Subcutaneous abdominal adipose tissue (tissue), 5 donors: ENCODE data around the gene GGCT.
"Not testable (repeated sequence)": the region's sequence is repeated elsewhere in the genome, so short reads cannot be mapped to it uniquely, and the experiment has no call there.

ENCODE experiments used
- H3K27ac ChIP-seq: one replicate; pipeline ENCODE4 v1.7.0; 2013; ENCODE audit warnings: low read depth, mild to moderate bottlenecking, inconsistent platforms, low read length, moderate library complexity
- H3K27me3 ChIP-seq, 5 donors: one replicate each; pipeline ENCODE4 v1.7.0; 2013; ENCODE audit warnings: low read length in 5 of 5, inconsistent platforms in 1 of 5; ENCODE audit not compliant: control insufficient read depth in 5 of 5, insufficient read depth in 4 of 5
- H3K36me3 ChIP-seq, 5 donors: one replicate each; pipeline ENCODE4 v1.7.0; 2013; ENCODE audit warnings: low read length in 5 of 5; ENCODE audit not compliant: control insufficient read depth in 5 of 5, insufficient read depth in 5 of 5
- H3K4me1 ChIP-seq, 5 donors: one replicate each; pipeline ENCODE4 v1.7.0; 2013; ENCODE audit warnings: low read length in 5 of 5, mild to moderate bottlenecking in 3 of 5, moderate library complexity in 1 of 5; ENCODE audit not compliant: control insufficient read depth in 5 of 5, insufficient read depth in 5 of 5
- H3K4me3 ChIP-seq, 5 donors: one replicate each; pipeline ENCODE4 v1.7.0; 2013; ENCODE audit warnings: low read length in 5 of 5, low read depth in 1 of 5
- H3K9ac ChIP-seq, 5 donors: one replicate each; pipeline ENCODE4 v1.7.0; 2013; ENCODE audit warnings: low read length in 5 of 5, mild to moderate bottlenecking in 4 of 5, moderate library complexity in 3 of 5
- H3K9me3 ChIP-seq, 5 donors: one replicate each; pipeline ENCODE4 v1.7.0; 2013; ENCODE audit warnings: low read length in 5 of 5; ENCODE audit not compliant: control insufficient read depth in 5 of 5
- donor health status: healthy.
- donor health status: healthy.
- donor health status: healthy.
- donor health status: healthy.
- donor health status: healthy.

The GGCT gene

GRCh38 chr7:30481416-30481815 lies 23.2 kb downstream of the GGCT start:
- not testable (repeated sequence) for H3K4me3 ChIP-seq

GRCh38 chr7:30479202-30480120 lies 25.2 kb downstream of the GGCT start:
- Histone ChIP-seq H3K9ac (peak overlapping the region; percentile 73 to 86 (median 81)), H3K4me3 (peak overlapping the region; percentile 72 to 91 (median 80)), H3K27ac (peak overlapping the region; percentile 96)

More at GRCh38 chr7:30481416-30481815, 23.2 kb downstream of the GGCT start:
- not testable (repeated sequence) for H3K9ac ChIP-seq, H3K9me3 ChIP-seq, H3K27ac ChIP-seq, H3K36me3 ChIP-seq, H3K27me3 ChIP-seq
- peaks cover 10 to 30% (median 28%) of the 10 kb centered on the region in 5 donors for H3K4me1 ChIP-seq

GRCh38 chr7:30478349-30479201 lies 26.1 kb downstream of the GGCT start, which contains the start of gene NOD1:
Gene NOD1 (minus strand): TSS chr7:30478784. CDS start chr7:30456921, 21,863 bp downstream.
- H3K27me3 ChIP-seq, result no peaks in the 10 kb centered on the region
- H3K27ac ChIP-seq, result peak within 1 kb of the TSS; percentile 96
- no peaks in the 10 kb centered on the region for H3K36me3 ChIP-seq
- H3K9ac ChIP-seq, result peak within 1 kb of the TSS; percentile 73 to 87 (median 82)
- H3K9me3 ChIP-seq, result no peaks in the 10 kb centered on the region
- peaks cover 22 to 55% (median 54%) of the 10 kb centered on the region in 5 donors for H3K4me1 ChIP-seq
- peak within 1 kb of the TSS; percentile 76 to 91 (median 83) for H3K4me3 ChIP-seq

More at GRCh38 chr7:30479202-30480120, 25.2 kb downstream of the GGCT start:
- Histone ChIP-seq H3K9me3 (no peaks in the 10 kb centered on the region), H3K36me3 (no peaks in the 10 kb centered on the region), H3K27me3 (no peaks in the 10 kb centered on the region), H3K4me1 (peaks cover 19 to 48% (median 45%) of the 10 kb centered on the region in 5 donors)

GRCh38 chr7:30476459-30477145 lies 28.0 kb downstream of the GGCT start:
- Histone ChIP-seq H3K9me3 (no peaks in the 10 kb centered on the region), H3K27ac (peak overlapping the region; percentile 96), H3K36me3 (no peaks in the 10 kb centered on the region), H3K4me1 (peaks cover 27 to 75% (median 72%) of the 10 kb centered on the region in 5 donors), H3K27me3 (no peaks in the 10 kb centered on the region), H3K9ac (no peak overlapping the region), H3K4me3 (peak overlapping the region in 2 of 5 donors; percentile 23 to 26)

- no peaks in the 10 kb centered on the region for H3K36me3 ChIP-seq
- peak overlapping the region; percentile 96 for H3K27ac ChIP-seq
- peak overlapping the region in 2 of 5 donors; percentile 22 to 30 for H3K9ac ChIP-seq
- H3K4me3 ChIP-seq, result no peak overlapping the region
- peaks cover 33 to 85% (median 83%) of the 10 kb centered on the region in 5 donors for H3K4me1 ChIP-seq
- H3K9me3 ChIP-seq, result no peaks in the 10 kb centered on the region
- no peaks in the 10 kb centered on the region for H3K27me3 ChIP-seq
Observed at GRCh38 chr7:30475580-30475979, 29.0 kb downstream of the GGCT start.

- Histone ChIP-seq H3K4me3 (no peak overlapping the region), H3K9ac (peak overlapping the region in 2 of 5 donors; percentile 63 to 80), H3K27me3 (no peaks in the 10 kb centered on the region), H3K4me1 (peaks cover 40 to 92% (median 90%) of the 10 kb centered on the region in 5 donors), H3K27ac (peak overlapping the region; percentile 96), H3K9me3 (no peaks in the 10 kb centered on the region), H3K36me3 (no peaks in the 10 kb centered on the region)
Observed at GRCh38 chr7:30474893-30475292, 29.7 kb downstream of the GGCT start.

- Histone ChIP-seq H3K4me3 (peak overlapping the region in 1 of 5 donors; percentile 1), H3K4me1 (peaks cover 44 to 96% (median 93%) of the 10 kb centered on the region in 5 donors), H3K9ac (peak overlapping the region in 2 of 5 donors; percentile 63 to 80), H3K9me3 (no peaks in the 10 kb centered on the region), H3K36me3 (no peaks in the 10 kb centered on the region), H3K27ac (peak overlapping the region; percentile 96), H3K27me3 (no peaks in the 10 kb centered on the region)
Observed at GRCh38 chr7:30474485-30474884, 30.1 kb downstream of the GGCT start.

GRCh38 chr7:30473903-30474302 lies 30.7 kb downstream of the GGCT start:
- Histone ChIP-seq H3K9ac (peak overlapping the region in 1 of 5 donors; percentile 80), H3K36me3 (no peaks in the 10 kb centered on the region), H3K4me3 (no peak overlapping the region), H3K27ac (peak overlapping the region; percentile 96), H3K27me3 (no peaks in the 10 kb centered on the region), H3K4me1 (peaks cover 48 to 96% (median 93%) of the 10 kb centered on the region in 5 donors), H3K9me3 (no peaks in the 10 kb centered on the region)
